OCI-LY7 (cell line): ENCODE measurements around the gene GLIS2. TPM values are rescaled to one million over a fixed set of nuclear protein-coding genes. Genes with fewer than 3 reads are reported as not detected.

Source experiments
- BruUV-seq: library from RNA; stranded (reverse); fragments of 400-500 nt; replicated peaks from 2 replicates; lab custom pipeline; 2021; lab: Mats Ljungman, UMichigan
- CTCF ChIA-PET: fragments of 300-600 bp; sonication (Branson Sonifier 250); formaldehyde crosslinking; loops from one replicate; lab custom pipeline; 2022; ENCODE audit warnings: antibody characterized with exemption; ENCODE audit not compliant: unreplicated experiment; lab: Charles Lee
- POLR2A ChIA-PET: fragments of 300-600 bp; sonication (Branson Sonifier 250); formaldehyde crosslinking; loops from one replicate; lab custom pipeline; 2022; ENCODE audit warnings: antibody characterized with exemption; lab: Charles Lee
- DNase-seq: peaks from one replicate; pipeline ENCODE4 v3.0.0-alpha.2; 2015; ENCODE audit warnings: low spot score
- H2AFZ ChIP-seq: fragments of 200-600 bp; sonication (generic), shearing (Covaris generic); 2 replicates; pipeline ENCODE4 v1.6.1; 2014; ENCODE audit warnings: mild to moderate bottlenecking, antibody characterized with exemption, low read length, moderate library complexity
- H3K27ac ChIP-seq: fragments of 200-600 bp; sonication (generic); 2 replicates; pipeline ENCODE4 v1.5.1; 2014; ENCODE audit warnings: mixed run types, low read depth, mild to moderate bottlenecking, moderate library complexity, low read length, inconsistent platforms; ENCODE audit not compliant: poor library complexity, severe bottlenecking
- H3K36me3 ChIP-seq: fragments of 200-600 bp; sonication (generic); 2 replicates; pipeline ENCODE4 v1.6.1; 2014; ENCODE audit warnings: mild to moderate bottlenecking, antibody characterized with exemption, low read length, moderate library complexity, mixed read lengths; ENCODE audit not compliant: insufficient read depth
- H3K4me1 ChIP-seq: fragments of 200-600 bp; sonication (generic); 2 replicates; pipeline ENCODE4 v1.5.1; 2014; ENCODE audit warnings: mild to moderate bottlenecking, low read length; ENCODE audit not compliant: insufficient read depth, poor library complexity, severe bottlenecking
- H3K4me2 ChIP-seq: fragments of 200-600 bp; sonication (generic); 2 replicates; pipeline ENCODE4 v1.6.1; 2014; ENCODE audit warnings: mild to moderate bottlenecking, low read length
- H3K4me3 ChIP-seq: fragments of 200-600 bp; sonication (generic); 2 replicates; pipeline ENCODE4 v1.5.1; 2014; ENCODE audit warnings: mild to moderate bottlenecking, low read depth, low read length; ENCODE audit not compliant: poor library complexity, severe bottlenecking
- H3K79me2 ChIP-seq: fragments of 200-600 bp; sonication (generic); 2 replicates; pipeline ENCODE4 v1.6.1; 2016; ENCODE audit warnings: low read depth, mild to moderate bottlenecking, low read length, moderate library complexity, mixed read lengths; ENCODE audit not compliant: insufficient read depth
- H3K9me2 ChIP-seq: fragments of 200-600 bp; sonication (generic); 2 replicates; pipeline ENCODE4 v1.6.1; 2016; ENCODE audit warnings: mild to moderate bottlenecking, low read length, mixed read lengths; ENCODE audit not compliant: insufficient read depth
- H3K9me3 ChIP-seq: fragments of 200-600 bp; sonication (generic); 2 replicates; pipeline ENCODE4 v1.6.1; 2014; ENCODE audit warnings: mild to moderate bottlenecking, mixed run types, low read length, mixed read lengths
- H4K20me1 ChIP-seq: fragments of 200-600 bp; sonication (generic); 2 replicates; pipeline ENCODE4 v1.6.1; 2014; ENCODE audit warnings: mild to moderate bottlenecking, antibody characterized with exemption, low read length, moderate library complexity, mixed read lengths; ENCODE audit not compliant: insufficient read depth
- EZH2phosphoT487 ChIP-seq: fragments of 200-600 bp; sonication (generic); IDR thresholded peaks from 2 replicates; pipeline ENCODE4 v1.6.1; 2018; ENCODE audit warnings: low read depth, borderline replicate concordance, mild to moderate bottlenecking, mixed run types, antibody characterized with exemption, low read length, moderate library complexity, mixed read lengths
- intact Hi-C: fragments of 100-400 bp; cut with micrococcal nuclease; formaldehyde crosslinking; loops from one replicate; pipeline ENCODE4 v1.10.0; 2022; ENCODE audit not compliant: unreplicated experiment
- total RNA-seq, 2 experiments: library from RNA; depleted of rRNA in 1 of 2; stranded (reverse); fragments of >200 nt in 1 of 2; shearing (Covaris generic) in 1 of 2; gene quantifications; 2 replicates each; pipeline ENCODE4 v1.2.3, GENCODE V29; 2014 to 2022
- TF ChIP-seq, protein P1 (sequence below): fragments of 200-600 bp; sonication (generic); conservative IDR thresholded peaks from 2 replicates; pipeline ENCODE4 v1.5.1; 2014; ENCODE audit warnings: mild to moderate bottlenecking, antibody characterized with exemption, low read length, moderate library complexity, mixed read lengths

The GLIS2 gene
- total RNA-seq, 2 experiments from 2014 or later = 0.08 TPM; not detected in 1

DNA sequence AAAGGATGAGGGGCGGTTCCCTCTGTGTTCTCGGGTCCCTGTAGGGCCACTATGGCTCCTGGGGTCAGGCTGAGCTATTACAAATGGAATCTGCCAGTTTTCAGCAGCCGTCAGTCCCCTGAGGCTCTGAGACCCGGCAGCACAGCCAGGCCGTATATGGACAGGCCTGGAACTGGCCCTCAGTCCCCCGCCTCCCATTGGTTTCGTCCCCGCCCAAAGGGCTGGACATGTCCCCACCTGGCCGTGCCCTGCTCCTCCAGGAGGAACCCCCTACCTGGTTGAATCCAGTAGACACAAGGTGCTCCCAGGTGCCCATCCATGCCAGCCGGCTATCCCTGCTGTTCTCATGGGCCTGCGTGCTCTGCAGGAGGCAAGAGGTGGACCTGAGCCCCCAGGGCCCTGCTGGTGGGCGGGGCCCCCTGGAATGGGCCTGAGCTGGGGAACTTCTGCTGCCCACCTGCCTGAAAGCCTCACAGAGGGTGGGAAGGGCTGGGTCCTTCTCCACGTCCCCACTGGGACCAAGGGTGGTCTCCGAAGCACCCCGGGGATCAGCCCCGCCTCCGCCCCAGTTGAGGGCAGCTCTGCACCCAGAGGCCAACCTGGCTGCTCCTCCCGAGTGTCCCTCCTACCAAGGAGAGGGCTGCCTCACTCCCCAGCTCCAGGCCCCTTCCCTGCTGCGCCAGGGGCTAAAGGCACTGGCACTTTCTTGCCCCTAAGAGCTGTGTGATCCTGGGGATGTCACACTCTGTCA lies 72.6 kb downstream of the GLIS2 start:
- Histone ChIP-seq H4K20me1 (no peaks in the 10 kb centered on the region), H2AFZ (no peak overlapping the region), H3K27ac (no peak overlapping the region), H3K9me2 (no peaks in the 10 kb centered on the region), H3K4me3 (no peak overlapping the region), H3K9me3 (no peaks in the 10 kb centered on the region), H3K4me1 (peaks cover 7% of the 10 kb centered on the region), H3K36me3 (peaks cover 57% of the 10 kb centered on the region; the same call in 1 of the 2 replicates), H3K4me2 (no peak overlapping the region), H3K79me2 (no peaks in the 10 kb centered on the region)
- CTCF ChIA-PET = no interaction called here
- intact Hi-C loops = no loop called here
- no TSS peak for BruUV-seq
- POLR2A ChIA-PET = no interaction called here
- no peak for DNase-seq
- no peak for TF ChIP-seq EZH2phosphoT487
- TF ChIP-seq, protein P1, sequence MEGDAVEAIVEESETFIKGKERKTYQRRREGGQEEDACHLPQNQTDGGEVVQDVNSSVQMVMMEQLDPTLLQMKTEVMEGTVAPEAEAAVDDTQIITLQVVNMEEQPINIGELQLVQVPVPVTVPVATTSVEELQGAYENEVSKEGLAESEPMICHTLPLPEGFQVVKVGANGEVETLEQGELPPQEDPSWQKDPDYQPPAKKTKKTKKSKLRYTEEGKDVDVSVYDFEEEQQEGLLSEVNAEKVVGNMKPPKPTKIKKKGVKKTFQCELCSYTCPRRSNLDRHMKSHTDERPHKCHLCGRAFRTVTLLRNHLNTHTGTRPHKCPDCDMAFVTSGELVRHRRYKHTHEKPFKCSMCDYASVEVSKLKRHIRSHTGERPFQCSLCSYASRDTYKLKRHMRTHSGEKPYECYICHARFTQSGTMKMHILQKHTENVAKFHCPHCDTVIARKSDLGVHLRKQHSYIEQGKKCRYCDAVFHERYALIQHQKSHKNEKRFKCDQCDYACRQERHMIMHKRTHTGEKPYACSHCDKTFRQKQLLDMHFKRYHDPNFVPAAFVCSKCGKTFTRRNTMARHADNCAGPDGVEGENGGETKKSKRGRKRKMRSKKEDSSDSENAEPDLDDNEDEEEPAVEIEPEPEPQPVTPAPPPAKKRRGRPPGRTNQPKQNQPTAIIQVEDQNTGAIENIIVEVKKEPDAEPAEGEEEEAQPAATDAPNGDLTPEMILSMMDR = no peak

Other genes with a start within 250 kb of the GLIS2 start
- 0.08 and 0.22 TPM in 2 replicates for gene ADCY9, start 199.6 kb upstream of the GLIS2 start, total RNA-seq (2014; rRNA removed; shearing (Covaris generic))
- gene ADCY9, start 199.6 kb upstream of the GLIS2 start, total RNA-seq (2022) = 0.31 and 0.34 TPM in 2 replicates
- not detected in 2 replicates for gene SRL, start 74.0 kb upstream of the GLIS2 start, total RNA-seq (2014; rRNA removed; shearing (Covaris generic))
- gene SRL, start 74.0 kb upstream of the GLIS2 start, total RNA-seq (2022) = not detected in 2 replicates
- 30.8 and 41.2 TPM in 2 replicates for gene TFAP4, start 43.0 kb upstream of the GLIS2 start, total RNA-seq (2014; rRNA removed; shearing (Covaris generic))
- gene TFAP4, start 43.0 kb upstream of the GLIS2 start, total RNA-seq (2022) = 41.9 and 43.2 TPM in 2 replicates
- gene PAM16, start 35.3 kb downstream of the GLIS2 start, total RNA-seq (2014; rRNA removed; shearing (Covaris generic)) = 80.6 and 92.1 TPM in 2 replicates
- 77.4 and 82.4 TPM in 2 replicates for gene PAM16, start 35.3 kb downstream of the GLIS2 start, total RNA-seq (2022)
- gene VASN, start 55.8 kb downstream of the GLIS2 start, total RNA-seq (2014; rRNA removed; shearing (Covaris generic)) = not detected in 2 replicates
- not detected in 2 replicates for gene VASN, start 55.8 kb downstream of the GLIS2 start, total RNA-seq (2022)
- gene CORO7, start 100.5 kb downstream of the GLIS2 start, total RNA-seq (2014; rRNA removed; shearing (Covaris generic)) = 64.0 and 77.2 TPM in 2 replicates
- 112 and 115 TPM in 2 replicates for gene CORO7, start 100.5 kb downstream of the GLIS2 start, total RNA-seq (2022)
- 89.8 and 94.5 TPM in 2 replicates for gene DNAJA3, start 109.8 kb downstream of the GLIS2 start, total RNA-seq (2014; rRNA removed; shearing (Covaris generic))
- gene DNAJA3, start 109.8 kb downstream of the GLIS2 start, total RNA-seq (2022) = 89.7 and 94.3 TPM in 2 replicates
- gene NMRAL1, start 158.6 kb downstream of the GLIS2 start, total RNA-seq (2014; rRNA removed; shearing (Covaris generic)) = 92.8 and 113 TPM in 2 replicates
- gene NMRAL1, start 158.6 kb downstream of the GLIS2 start, total RNA-seq (2022) = 114 and 139 TPM in 2 replicates
- 46.0 and 55.2 TPM in 2 replicates for gene HMOX2, start 160.3 kb downstream of the GLIS2 start, total RNA-seq (2014; rRNA removed; shearing (Covaris generic))
- 37.0 and 39.5 TPM in 2 replicates for gene HMOX2, start 160.3 kb downstream of the GLIS2 start, total RNA-seq (2022)
- 13.5 and 15.5 TPM in 2 replicates for gene CDIP1, start 222.7 kb downstream of the GLIS2 start, total RNA-seq (2014; rRNA removed; shearing (Covaris generic))
- 33.2 and 34.2 TPM in 2 replicates for gene CDIP1, start 222.7 kb downstream of the GLIS2 start, total RNA-seq (2022)
- 0.08 and 0.13 TPM in 2 replicates for gene C16orf96, start 240.3 kb downstream of the GLIS2 start, total RNA-seq (2014; rRNA removed; shearing (Covaris generic))
- gene C16orf96, start 240.3 kb downstream of the GLIS2 start, total RNA-seq (2022) = 0.27 and 0.37 TPM in 2 replicates